22Rv1 (cell line): ENCODE results near the gene LMCD1.

Experiments
- ZFX ChIP-seq: fragments of 450-650 bp; IDR thresholded peaks from 2 replicates; pipeline ENCODE4 v1.6.1; 2017; ENCODE audit warnings: antibody characterized with exemption, borderline replicate concordance
- TF ChIP-seq, protein P1 (sequence below): fragments of 450-650 bp; IDR thresholded peaks from 2 replicates; pipeline ENCODE4 v1.5.1; 2017; ENCODE audit warnings: mild to moderate bottlenecking

DNA sequence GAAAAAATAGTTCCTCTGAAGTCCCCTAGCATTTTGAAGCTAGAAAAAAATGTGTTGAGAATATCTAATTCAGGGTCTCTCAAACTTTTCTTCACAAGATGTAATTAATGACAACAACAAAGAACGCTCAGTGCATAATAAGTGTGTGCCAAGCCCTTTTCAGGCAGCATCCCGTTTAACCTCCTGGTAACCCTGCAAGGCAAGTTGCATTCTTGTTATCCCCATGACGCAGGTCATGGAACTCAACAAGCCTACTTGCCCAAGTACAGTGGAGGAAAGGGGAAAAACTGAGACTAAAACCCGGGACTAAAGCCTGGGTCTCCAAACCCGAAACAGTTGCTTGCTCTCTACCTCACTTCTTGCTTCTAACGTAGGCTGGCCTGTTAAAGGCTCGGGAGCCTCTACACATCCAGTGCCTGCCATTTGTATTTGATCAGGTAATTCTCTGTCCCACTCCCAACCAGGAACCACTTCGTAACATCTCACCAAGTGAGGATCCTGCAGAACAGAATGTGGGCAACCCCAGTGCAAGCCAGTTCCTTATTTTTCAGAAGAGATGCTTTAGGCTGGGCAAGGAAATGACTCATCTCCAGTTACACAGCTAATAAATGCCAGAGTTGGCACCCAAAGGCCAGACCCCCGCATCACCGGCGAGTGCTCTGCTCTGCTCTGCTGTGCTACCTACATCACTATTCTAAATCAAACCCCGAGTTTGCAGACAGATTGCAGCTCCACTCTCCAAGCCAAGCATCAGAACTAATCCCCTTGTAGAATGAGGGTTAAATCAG, 28.3 kb downstream of the LMCD1 start:
- TF ChIP-seq, protein P1, sequence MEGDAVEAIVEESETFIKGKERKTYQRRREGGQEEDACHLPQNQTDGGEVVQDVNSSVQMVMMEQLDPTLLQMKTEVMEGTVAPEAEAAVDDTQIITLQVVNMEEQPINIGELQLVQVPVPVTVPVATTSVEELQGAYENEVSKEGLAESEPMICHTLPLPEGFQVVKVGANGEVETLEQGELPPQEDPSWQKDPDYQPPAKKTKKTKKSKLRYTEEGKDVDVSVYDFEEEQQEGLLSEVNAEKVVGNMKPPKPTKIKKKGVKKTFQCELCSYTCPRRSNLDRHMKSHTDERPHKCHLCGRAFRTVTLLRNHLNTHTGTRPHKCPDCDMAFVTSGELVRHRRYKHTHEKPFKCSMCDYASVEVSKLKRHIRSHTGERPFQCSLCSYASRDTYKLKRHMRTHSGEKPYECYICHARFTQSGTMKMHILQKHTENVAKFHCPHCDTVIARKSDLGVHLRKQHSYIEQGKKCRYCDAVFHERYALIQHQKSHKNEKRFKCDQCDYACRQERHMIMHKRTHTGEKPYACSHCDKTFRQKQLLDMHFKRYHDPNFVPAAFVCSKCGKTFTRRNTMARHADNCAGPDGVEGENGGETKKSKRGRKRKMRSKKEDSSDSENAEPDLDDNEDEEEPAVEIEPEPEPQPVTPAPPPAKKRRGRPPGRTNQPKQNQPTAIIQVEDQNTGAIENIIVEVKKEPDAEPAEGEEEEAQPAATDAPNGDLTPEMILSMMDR, result no peak
- TF ChIP-seq ZFX, result no peak
